Activated T-cell treated with anti-CD3 and anti-CD28 coated beads for 24 hours (primary cell): ENCODE measurements around the gene EDRF1.
"Not testable (repeated sequence)": the region's sequence is repeated elsewhere in the genome, so short reads cannot be mapped to it uniquely, and the experiment has no call there.

Experiments used
- DNase-seq: peaks from one replicate; pipeline ENCODE4 v3.0.0-alpha.2; 2020; ENCODE audit warnings: low read depth

The EDRF1 gene

GRCh38 chr10:125707541-125708468 is 11.7 kb upstream of the EDRF1 start:
- DNase-seq = no peak

DNA sequence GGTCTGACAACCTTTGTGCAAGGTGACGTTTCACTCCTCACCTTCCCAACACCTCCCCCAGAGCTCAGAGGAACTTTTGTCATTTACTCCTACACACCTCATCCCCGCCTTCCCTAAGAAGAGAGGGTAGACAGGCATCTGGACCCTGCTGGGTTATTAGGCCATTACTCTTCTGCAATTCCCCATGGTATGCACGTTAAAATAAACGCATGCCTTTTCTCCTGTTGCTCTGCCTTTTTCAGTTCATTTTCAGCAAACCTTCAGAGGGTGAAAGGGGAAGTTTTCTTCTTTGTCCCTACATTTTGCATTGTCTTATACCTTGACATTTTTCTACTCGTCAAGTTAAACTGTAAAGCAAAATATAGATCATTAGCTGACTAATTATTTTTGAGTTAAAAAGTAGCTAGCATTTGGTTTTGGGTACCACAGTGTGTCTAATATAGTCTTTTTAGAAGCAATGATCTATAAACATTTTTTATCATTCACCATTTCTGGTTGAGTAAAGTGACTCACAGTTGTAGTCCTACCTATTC is 10.5 kb upstream of the EDRF1 start:
- DNase-seq = no peak

DNA sequence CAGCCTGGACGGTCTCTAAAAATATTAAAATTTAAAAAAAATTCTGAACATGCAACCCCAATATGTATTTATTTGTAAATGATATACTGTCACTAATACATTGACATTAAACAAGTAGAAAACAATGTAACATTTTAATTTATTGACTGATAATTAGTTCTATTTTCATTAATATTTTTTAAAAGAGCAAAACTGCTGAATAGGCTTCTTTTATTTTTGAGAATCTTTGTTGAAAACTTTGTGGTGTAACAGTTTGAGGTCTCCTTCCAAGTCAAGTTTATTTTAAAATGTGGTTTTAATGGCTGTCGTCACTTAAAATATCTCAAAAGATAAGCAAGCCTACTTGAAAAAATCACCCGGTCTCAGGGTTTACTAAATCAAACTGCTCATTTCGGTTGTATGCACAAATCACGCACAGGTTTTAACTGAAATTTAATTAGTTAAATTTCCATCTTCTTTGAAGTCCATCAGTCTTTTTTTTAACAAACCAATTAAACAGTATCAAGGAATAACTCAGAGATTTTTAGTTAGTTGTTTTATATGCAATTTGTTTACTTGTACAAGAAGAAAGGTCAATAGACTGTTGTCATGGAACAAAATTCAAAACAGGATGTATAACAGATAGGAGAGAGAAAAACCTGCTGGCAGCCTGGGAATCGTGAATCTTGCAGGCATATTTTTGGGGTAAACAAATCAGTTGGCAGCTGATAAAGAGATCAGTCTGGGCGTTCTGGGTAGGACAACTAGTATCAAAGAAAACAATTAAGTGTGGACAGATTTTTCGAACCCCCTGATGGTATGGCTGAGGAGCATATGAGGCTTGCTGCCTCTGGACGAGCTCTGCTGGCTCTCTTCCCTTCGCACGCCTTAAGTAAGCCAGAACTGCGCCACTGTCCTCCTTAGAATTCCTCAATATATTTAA is 9.7 kb upstream of the EDRF1 start:
- DNase-seq = no peak

DNA sequence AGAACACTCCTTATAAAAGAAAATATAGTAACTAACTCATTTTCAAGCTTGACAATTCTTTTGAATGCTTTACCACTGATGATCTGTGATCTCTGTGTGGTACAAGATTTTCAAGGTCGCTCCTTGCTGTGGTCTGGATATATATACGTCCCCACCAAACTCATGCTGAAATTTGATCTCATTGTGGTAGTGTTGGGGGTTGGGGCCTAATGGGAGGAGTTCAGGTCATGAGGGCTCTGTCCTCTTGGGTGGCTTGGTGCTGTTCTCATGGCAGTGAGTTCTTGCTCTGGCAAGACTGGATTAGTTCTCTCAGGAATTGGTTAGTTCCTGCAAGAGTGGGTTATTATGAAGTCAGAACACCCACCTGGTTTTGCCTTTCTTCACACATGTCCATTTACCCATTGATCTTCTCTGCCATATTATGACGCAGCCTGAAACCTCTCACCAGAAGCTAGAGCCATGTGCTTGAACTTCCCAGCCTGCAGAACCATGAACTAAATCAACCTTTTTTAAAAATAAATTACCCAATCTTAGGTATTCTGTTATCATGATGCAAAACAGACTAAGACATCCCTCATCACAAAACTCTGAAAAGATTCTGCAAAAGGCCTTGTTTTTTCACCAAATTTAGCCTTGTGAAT is 8.3 kb upstream of the EDRF1 start:
- no peak for DNase-seq

DNA sequence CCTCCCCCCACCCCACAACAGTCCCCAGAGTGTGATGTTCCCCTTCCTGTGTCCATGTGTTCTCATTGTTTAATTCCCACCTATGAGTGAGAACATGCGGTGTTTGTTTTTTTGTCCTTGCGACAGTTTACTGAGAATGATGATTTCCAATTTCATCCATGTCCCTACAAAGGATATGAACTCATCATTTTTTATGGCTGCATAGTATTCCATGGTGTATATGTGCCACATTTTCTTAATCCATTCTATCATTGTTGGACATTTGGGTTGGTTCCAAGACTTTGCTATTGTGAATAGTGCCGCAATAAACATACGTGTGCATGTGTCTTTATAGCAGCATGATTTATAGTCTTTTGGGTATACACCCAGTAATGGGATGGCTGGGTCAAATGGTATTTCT is 4.8 kb upstream of the EDRF1 start:
- not testable (repeated sequence) for DNase-seq

DNA sequence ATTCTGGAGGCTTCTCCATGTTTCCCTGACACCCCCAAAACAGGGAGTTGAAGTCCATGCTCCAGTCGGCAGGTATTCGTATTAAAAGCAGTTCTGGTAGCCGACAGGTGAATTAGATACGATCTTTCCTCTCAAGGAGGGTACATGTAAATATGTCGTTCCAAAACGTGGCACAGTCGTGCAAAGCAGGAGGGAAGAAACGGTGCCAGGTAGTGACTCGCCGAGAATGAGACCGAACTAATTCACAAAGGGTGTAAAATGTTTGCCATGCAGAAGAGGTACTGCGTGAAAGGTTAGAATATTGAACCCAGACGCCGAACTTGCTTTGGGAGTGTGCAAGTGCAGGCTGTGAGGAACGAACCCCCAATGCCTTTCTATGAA is 483 bp downstream of the EDRF1 start:
- no peak for DNase-seq

- no peak for DNase-seq
Observed at GRCh38 chr10:125721035-125721434, 1.5 kb downstream of the EDRF1 start.

DNA sequence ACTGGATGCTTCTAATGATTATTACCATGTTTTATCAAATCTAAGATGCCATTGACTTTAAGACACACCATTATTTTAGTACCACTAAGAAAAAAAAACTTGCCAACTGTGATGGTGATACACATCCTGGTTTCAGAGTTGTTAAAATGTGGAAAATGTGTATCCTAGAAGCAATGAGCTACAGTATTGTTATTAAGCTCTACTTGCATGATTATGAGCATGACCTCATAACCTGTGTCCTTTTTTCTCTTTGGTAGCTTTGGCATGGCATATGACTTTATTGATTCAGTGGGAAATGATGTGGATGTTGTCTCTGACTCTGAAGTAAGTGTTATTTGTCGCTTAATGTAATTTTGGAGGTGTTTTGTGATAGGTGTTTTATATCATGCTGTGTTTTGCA is 3.3 kb downstream of the EDRF1 start:
- no peak for DNase-seq

- DNase-seq = no peak
Observed at GRCh38 chr10:125726914-125727313, 7.4 kb downstream of the EDRF1 start.

- no peak for DNase-seq
Observed at GRCh38 chr10:125727436-125727835, 7.9 kb downstream of the EDRF1 start.

DNA sequence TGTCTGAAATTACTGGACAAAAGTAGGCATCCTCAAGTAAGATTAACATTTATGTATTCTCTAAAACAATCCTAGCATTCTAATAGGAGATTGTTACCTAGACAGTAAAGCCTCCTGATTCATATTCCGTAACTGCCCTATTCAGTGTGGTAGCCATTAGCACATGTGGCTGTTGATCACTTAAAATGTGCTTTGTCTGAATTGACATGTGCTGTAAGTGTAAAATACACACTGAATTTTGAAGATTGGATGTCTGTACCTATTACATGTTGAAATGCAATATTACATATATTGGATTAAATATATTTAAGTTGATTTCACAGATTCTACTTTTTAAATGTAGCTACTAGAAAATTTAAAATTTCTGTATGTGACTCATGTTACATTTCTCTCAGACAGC is 14.6 kb downstream of the EDRF1 start:
- DNase-seq = no peak

GRCh38 chr10:125734823-125735222 is 15.3 kb downstream of the EDRF1 start:
- DNase-seq = no peak

GRCh38 chr10:125738206-125738605 is 18.7 kb downstream of the EDRF1 start:
- no peak for DNase-seq

DNA sequence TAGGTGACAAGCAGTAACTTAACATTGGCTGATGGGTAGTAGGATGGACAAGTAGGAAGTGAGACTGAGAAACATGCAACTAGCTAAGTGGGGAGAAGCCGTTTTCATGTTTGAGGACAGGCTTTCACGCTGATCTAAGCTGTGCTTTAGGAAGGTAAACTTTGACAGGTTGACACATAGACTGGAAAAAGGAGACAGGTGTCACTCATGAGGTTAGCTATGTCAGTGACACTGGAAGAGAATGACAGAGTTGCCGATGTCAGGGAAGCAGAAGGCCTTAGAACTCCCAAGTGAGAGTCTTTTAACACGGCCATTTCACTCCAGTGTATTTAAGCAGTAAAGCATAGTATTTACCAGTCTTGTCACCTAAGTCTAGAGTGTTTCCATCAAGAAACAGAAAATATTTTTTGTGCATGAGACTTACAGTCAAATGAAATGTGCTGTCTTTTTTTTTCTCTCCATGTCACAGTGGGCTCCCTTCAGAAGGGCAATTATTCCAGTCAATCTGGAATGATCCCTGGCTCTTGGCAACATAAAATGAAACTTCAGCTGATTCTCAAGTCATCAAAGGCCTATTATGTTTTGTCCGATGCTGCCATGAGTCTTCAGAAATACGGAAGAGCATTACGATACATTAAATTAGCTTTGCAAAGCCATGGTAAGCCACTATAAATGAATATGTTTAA is 20.6 kb downstream of the EDRF1 start:
- DNase-seq = no peak

- no peak for DNase-seq
Observed at GRCh38 chr10:125742465-125742864, 23.0 kb downstream of the EDRF1 start.

- DNase-seq = no peak
Observed at GRCh38 chr10:125744909-125745308, 25.4 kb downstream of the EDRF1 start.

DNA sequence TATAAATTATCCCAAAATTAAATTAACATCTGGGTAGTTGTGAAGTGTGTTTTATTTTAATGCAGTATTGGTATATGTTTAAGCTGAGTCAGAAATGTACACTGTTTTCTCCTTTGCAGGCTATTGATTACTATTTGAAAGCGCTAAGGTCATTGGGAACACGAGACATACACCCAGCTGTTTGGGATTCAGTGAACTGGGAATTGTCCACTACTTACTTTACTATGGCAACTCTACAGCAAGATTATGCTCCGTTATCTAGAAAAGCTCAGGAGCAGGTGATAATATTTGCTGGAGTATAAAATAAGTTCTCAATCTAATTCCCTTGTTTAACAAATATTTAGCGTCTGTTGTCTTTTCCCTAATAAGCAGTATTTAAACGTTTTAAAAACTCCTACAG is 27.9 kb downstream of the EDRF1 start:
- DNase-seq = no peak

DNA sequence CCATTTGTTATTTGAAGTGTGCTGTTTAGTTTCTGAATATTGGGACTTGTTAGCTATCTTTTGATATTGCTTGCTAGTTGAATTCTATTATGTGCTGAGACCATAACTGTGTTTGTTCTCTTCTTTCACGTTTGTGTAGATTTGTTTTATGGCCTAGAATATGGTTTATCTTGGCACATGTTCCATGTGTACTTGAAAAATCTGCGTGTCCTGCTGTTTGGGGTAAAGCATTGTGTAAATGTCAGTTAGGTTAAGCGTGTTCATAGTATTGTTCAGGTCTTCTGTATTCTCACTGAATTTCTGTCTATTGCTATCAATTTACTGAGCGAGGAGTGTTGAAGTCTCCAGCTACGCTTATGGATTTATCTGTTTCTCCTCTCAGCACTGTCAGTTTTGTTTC is 36.7 kb downstream of the EDRF1 start:
- no peak for DNase-seq

DNA sequence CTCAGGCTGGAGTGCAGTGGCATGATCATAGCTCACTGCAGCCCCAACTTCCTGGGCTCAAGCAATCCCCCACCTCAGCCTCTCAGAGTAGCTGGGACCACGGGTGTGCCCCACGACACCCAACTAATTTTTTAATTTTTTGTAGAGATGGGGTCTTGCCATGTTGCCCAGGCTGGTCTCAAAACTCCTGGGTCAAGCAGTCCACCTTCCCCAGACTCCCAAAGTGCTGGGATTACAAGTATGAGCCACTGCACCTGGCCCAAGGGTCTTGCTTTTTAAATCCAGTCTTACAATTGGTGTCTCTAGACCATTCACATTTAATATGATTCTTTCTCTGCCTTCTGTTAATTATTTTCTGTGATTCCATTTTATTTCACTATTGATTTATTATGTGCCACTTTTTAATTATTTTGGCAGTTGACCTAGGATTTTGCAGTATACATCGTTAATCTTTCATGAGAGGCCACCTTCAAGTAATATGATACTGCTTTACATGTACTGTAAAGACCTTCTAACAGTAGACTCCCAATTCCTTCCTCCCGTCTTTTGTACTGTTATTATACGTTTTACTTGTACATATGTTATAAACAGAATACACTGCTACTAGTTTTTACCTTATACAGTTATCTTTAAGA is 37.5 kb downstream of the EDRF1 start:
- DNase-seq = no peak

DNA sequence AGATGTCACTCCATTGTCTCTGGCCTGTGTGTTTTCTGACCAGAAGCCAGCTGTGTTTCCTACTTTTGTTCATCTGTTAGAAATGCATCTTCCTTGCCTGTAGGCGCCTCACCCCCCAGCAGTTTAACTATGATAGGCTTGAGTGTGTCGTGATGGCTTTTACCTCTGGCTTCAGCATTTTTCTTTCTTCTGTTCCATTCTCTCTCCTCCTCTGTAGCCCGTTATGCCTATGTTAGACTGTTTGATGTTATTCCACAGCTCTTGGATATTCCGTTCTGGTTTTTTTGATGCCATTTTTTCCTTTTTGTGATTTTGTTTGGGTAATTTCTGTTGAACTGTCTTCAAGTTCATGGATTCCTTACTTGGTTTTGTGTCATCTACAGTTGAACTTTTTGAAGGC is 38.2 kb downstream of the EDRF1 start:
- DNase-seq = no peak

- no peak for DNase-seq
Observed at GRCh38 chr10:125761961-125762360, 42.5 kb downstream of the EDRF1 start.
